Colon (tissue), 2 donors: ENCODE results near the gene BICDL1.
"Not testable (repeated sequence)": the region's sequence is repeated elsewhere in the genome, so short reads cannot be mapped to it uniquely, and the experiment has no call there.

Experiments used
- FAIRE-seq: peaks from 2 replicates; lab custom pipeline; 2012; peaks lifted over from hg19 to GRCh38; lab: Jason Lieb, UNC
- donor health status: control.
- donor health status: control.

BICDL1 gene

GRCh38 chr12:119988472-119989360 lies at the start of gene BICDL1:
Gene BICDL1 (plus strand): TSS chr12:119989236. CDS start chr12:119989869, 633 bp downstream.
- FAIRE-seq = no peak

DNA sequence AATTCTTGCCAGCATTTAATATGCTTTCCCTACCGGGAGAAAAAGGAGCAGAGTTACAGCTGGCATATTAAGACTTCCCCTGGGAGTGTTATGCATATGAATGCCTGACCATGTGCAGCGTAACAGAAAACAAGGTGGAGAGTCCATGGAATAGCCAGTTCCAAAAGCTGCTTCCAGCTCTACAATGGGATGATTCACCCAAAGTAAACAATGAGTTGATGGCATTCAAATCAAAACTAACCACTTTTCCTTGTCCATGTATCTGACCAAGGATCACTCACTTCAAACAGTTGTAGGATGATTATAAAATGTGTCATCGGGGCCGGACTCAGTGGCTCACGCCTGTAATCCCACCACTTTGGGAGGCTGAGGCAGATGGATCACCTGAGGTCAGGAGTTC lies 48.1 kb upstream of the BICDL1 start:
- no peak for FAIRE-seq

DNA sequence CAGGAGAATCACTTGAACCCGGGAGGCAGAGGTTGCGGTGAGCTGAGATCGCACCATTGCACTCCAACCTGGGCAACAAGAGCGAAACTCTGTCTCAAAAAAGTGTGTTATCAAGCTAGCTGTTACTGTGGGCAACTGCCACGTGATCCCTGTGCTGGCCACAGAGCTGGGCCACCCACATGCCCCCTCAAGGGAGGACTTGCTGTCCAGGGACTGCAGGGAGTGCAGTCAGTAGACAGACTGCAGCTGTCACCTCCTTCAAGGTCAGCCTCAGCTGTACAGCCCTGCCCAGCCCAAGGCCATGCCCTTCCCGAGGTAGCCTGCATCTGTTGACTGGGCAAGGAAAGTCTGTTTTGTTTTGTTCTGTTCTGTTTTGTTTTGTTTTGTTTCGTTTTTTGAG lies 46.6 kb upstream of the BICDL1 start:
- FAIRE-seq = no peak

- FAIRE-seq = no peak
Observed at GRCh38 chr12:119946213-119946612, 42.8 kb upstream of the BICDL1 start.

DNA sequence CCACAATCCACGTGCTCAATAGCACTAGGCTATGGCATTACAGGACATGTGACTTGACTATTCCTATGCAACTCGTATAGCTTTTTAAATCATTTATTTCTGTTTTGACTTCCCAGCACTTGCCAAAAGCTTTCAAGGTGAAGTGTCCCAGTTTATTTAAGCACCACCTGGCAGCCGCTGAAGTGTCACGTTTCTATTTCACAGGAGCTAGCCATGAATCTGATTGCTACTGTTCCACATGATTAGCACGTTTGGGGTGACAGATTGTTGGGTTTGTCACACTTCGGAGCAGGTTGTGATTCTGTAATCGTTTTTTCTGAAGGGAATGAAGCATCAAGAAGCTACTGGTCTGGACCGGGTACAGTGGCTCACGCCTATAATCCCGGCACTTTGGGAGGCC lies 39.9 kb upstream of the BICDL1 start:
- FAIRE-seq = no peak

GRCh38 chr12:119949594-119949993 lies 39.4 kb upstream of the BICDL1 start:
- FAIRE-seq = no peak

GRCh38 chr12:119956047-119956446 lies 33.0 kb upstream of the BICDL1 start:
- FAIRE-seq = no peak

DNA sequence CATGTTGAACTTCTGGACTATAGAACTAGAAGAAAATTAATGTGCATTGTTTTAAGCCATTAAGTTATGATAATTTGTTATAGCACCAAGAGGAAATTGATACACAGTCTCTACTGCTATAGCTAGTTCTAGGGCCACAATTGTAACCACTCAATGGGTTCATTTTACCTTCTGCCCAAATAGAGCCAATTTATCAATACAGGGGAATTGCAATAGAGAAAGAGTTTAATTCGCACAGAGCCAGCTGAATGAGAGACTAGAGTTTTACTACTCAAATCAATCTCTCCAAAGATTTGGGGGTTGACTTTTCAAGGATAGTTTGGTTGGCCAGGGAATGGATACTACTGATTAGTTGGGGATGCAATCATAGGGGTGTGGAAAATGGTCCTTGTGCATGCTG lies 31.9 kb upstream of the BICDL1 start:
- FAIRE-seq = no peak

- no peak for FAIRE-seq
Observed at GRCh38 chr12:119959435-119959834, 29.6 kb upstream of the BICDL1 start.

DNA sequence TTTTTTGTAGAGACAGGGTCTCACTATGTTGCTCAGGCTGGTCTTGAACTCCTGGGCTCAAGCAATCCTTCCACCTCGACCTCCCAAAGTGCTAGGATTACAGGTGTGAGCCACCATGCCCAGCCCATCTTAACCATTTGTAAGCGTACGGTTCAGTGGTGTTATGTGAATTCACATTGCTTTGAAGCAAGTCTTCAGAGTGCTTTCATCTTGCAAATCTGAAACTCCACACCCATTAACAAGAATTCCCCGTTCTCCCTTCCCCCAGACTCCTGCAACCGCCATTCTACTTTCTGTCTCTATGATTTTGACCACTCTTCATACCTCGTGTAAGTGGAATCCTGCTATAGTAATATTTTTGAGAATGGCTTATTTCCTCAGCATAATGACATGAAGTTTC lies 24.9 kb upstream of the BICDL1 start:
- FAIRE-seq = no peak

DNA sequence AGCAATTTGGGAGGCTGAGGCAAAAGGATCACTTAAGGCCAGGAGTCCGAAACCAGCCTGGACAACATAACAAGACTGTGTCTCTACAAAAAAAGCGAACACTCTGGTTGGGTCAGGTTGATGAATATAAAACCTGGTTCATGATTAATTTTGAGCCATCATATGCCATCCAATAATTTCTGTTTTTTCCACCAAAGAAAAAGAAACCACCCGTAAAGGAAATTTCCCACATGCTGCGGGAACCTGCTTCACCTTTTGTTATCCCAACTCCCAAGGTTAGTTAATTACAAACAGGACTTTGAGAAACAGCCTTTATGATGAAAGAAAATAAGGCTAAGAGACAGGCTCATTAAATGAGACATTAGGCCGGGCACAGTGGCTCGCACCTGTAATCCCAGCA lies 24.1 kb upstream of the BICDL1 start:
- FAIRE-seq = no peak

- FAIRE-seq = no peak
Observed at GRCh38 chr12:119980242-119980641, 8.8 kb upstream of the BICDL1 start.

DNA sequence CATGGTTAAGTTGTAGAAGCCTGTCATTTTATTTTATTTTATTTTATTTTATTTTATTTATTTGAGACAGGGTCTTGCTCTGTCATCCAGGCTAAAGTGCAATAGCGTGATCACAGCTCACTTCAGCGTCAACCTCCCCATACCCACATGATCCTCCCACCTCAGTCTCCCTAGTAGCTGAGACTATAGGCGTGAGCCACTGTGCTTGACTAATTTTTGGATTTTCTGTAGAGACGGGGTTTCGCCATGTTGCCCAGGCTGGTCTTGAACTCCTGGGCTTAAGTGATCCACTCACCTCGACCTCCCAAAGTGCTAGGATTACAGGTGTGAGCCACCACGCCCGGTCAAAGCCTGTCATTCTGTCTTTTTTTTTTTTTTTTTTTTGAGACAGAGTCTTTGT lies 8.3 kb upstream of the BICDL1 start:
- FAIRE-seq = not testable (repeated sequence)

GRCh38 chr12:119989361-119989730 lies 310 bp downstream of the BICDL1 start:
- no peak for FAIRE-seq

GRCh38 chr12:119989731-119990381 lies 820 bp downstream of the BICDL1 start:
- FAIRE-seq = no peak

GRCh38 chr12:119990382-119990874 lies 1.4 kb downstream of the BICDL1 start:
- no peak for FAIRE-seq

GRCh38 chr12:119992129-119992705 lies 3.2 kb downstream of the BICDL1 start:
- no peak for FAIRE-seq

DNA sequence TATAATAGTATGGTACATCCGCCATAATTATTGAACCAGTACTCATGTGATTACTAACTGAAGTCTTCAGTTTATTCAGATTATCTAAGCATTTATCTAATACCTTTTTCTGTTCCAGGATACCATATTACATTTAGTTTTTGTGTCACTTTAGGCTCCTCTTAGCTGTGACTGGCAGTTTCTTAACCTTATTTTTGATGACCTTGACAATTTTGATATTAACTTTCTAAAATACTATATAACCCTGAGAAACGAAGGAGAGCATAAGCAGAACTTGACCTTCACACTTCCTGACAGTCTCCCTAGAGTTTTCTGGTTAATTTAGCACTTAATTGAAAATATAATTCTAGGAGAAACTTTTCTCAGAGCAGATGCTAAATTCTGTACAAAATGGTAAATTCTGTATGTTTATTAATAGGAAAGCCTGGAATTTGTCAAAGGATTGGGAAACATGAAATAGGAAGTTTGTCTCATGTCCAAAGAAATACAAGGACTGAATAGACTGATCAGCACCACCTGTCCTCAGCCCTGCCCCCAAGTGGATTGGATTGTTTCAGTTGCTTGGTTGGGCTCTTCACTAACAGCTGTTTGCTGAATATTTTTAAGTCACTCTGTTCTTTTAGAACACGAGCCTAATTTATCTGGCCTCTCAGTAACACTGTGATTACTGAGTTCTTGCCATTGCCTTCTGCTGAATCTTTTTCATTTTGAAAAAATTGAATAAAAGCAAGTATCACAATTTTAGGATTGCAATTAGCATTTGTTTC lies 6.0 kb downstream of the BICDL1 start:
- FAIRE-seq = no peak

DNA sequence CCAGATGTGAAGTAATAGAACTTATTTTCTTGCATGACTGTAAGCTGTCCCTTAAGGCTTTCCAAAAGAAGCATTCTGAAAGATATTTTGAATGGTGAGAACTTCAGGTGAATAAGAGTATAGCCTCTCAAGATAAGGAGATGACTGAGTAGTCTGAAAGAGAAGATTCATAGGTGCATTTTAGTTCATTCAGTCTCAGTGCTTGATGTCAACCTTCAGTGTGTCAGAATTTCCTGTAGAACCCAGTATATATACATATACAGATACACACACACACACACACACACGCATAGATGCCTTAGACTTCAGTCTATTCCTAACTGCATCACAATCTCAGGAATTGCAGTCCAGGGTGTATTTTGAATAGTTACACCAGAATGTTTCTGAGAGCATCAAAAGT lies 7.4 kb downstream of the BICDL1 start:
- FAIRE-seq = no peak

- no peak for FAIRE-seq
Observed at GRCh38 chr12:119998471-119999245, 9.6 kb downstream of the BICDL1 start.

- FAIRE-seq = no peak
Observed at GRCh38 chr12:120000556-120000955, 11.5 kb downstream of the BICDL1 start.
